Activated CD8-positive, alpha-beta T cell treated with anti-CD3 and anti-CD28 coated beads, Interleukin-2, amount 10 ng/mL, durations not matched to agents 7 days and 5 days (primary cell): Measurements from ENCODE around the gene PAQR7. TPM values are rescaled to one million over a fixed set of nuclear protein-coding genes. Genes with fewer than 3 reads are reported as not detected.

ENCODE experiments used
- ATAC-seq: fragments of 150-1000 bp; cut with Tn5 transposase; one replicate; pipeline ENCODE4 v1.10.0; 2021; ENCODE audit warnings: moderate library complexity
- CTCF ChIA-PET: fragments of 350-600 bp; sonication (Branson Sonifier 250); formaldehyde crosslinking; loops from one replicate; lab custom pipeline; 2021; ENCODE audit warnings: antibody characterized with exemption; lab: Charles Lee
- POLR2A ChIA-PET: fragments of 350-600 bp; sonication (Branson Sonifier 250); formaldehyde crosslinking; loops from one replicate; lab custom pipeline; 2021; ENCODE audit warnings: antibody characterized with exemption; lab: Charles Lee
- DNase-seq: peaks from one replicate; pipeline ENCODE4 v3.0.0-alpha.2; 2020
- H3K27ac Mint-ChIP-seq: one replicate; pipeline ENCODE4 v1.8.0; 2021; ENCODE audit warnings: mild to moderate bottlenecking, mixed read lengths
- H3K27me3 Mint-ChIP-seq: one replicate; pipeline ENCODE4 v1.8.0; 2021; ENCODE audit warnings: low read depth, mixed read lengths
- H3K36me3 Mint-ChIP-seq: one replicate; pipeline ENCODE4 v1.8.0; 2021; ENCODE audit warnings: low read depth, mixed read lengths
- H3K4me1 Mint-ChIP-seq: one replicate; pipeline ENCODE4 v1.8.0; 2021; ENCODE audit warnings: low read depth, mixed read lengths
- H3K4me3 Mint-ChIP-seq: one replicate; pipeline ENCODE4 v1.8.0; 2021; ENCODE audit warnings: mild to moderate bottlenecking, mixed read lengths
- H3K9me3 Mint-ChIP-seq: one replicate; pipeline ENCODE4 v1.8.0; 2022; ENCODE audit warnings: mixed read lengths; ENCODE audit not compliant: insufficient read depth
- total RNA-seq, 2 experiments: library from RNA; stranded (reverse); gene quantifications; one replicate each; pipeline ENCODE4 v1.2.3, GENCODE V29; 2021

Gene PAQR7
- total RNA-seq, 2 experiments from 2014 or later, result 3.2 to 3.3 TPM

GRCh38 chr1:25873120-25873519 lies 2.4 kb downstream of the PAQR7 start:
- H3K36me3 Mint-ChIP-seq, result no peaks in the 10 kb centered on the region
- no peak for ATAC-seq
- POLR2A ChIA-PET, result no interaction called here

GRCh38 chr1:25872713-25873112 lies 2.8 kb downstream of the PAQR7 start:
- Mint-ChIP-seq H3K4me3 (no peak overlapping the region), H3K27me3 (peaks cover 14% of the 10 kb centered on the region), H3K4me1 (peaks cover 11% of the 10 kb centered on the region), H3K9me3 (no peaks in the 10 kb centered on the region), H3K27ac (no peak overlapping the region), H3K36me3 (no peaks in the 10 kb centered on the region)
- POLR2A ChIA-PET, result no interaction called here
- CTCF ChIA-PET, result no interaction called here
- ATAC-seq, result no peak
- DNase-seq, result no peak

More at GRCh38 chr1:25873120-25873519, 2.4 kb downstream of the PAQR7 start:
- DNase-seq, result no peak
- no peaks in the 10 kb centered on the region for H3K9me3 Mint-ChIP-seq
- peaks cover 11% of the 10 kb centered on the region for H3K4me1 Mint-ChIP-seq
- H3K4me3 Mint-ChIP-seq, result no peak overlapping the region
- peaks cover 14% of the 10 kb centered on the region for H3K27me3 Mint-ChIP-seq
- CTCF ChIA-PET, result no interaction called here
- H3K27ac Mint-ChIP-seq, result no peak overlapping the region

GRCh38 chr1:25871704-25872494 lies 3.6 kb downstream of the PAQR7 start:
- no peak overlapping the region for H3K4me3 Mint-ChIP-seq
- no peaks in the 10 kb centered on the region for H3K36me3 Mint-ChIP-seq
- no peak for DNase-seq
- no peak overlapping the region for H3K27ac Mint-ChIP-seq
- no peaks in the 10 kb centered on the region for H3K9me3 Mint-ChIP-seq
- peaks cover 11% of the 10 kb centered on the region for H3K4me1 Mint-ChIP-seq
- ChIA-PET POLR2A (no interaction called here), CTCF (interaction anchor here (0.6 kb wide), 1 partner anchor 24 kb away, joined by 3 read pairs; no protein-coding TSS in a partner anchor)
- H3K27me3 Mint-ChIP-seq, result peaks cover 10% of the 10 kb centered on the region
- ATAC-seq, result no peak

GRCh38 chr1:25871086-25871703 lies 4.3 kb downstream of the PAQR7 start:
- Mint-ChIP-seq H3K27ac (no peak overlapping the region), H3K4me3 (no peak overlapping the region), H3K36me3 (no peaks in the 10 kb centered on the region), H3K4me1 (peaks cover 11% of the 10 kb centered on the region), H3K27me3 (peaks cover 3% of the 10 kb centered on the region), H3K9me3 (no peaks in the 10 kb centered on the region)
- POLR2A ChIA-PET, result no interaction called here
- CTCF ChIA-PET, result interaction anchor here (0.6 to 1.1 kb wide), 2 partner anchors 9 to 24 kb away, joined by 3 read pairs; no protein-coding TSS in a partner anchor
- DNase-seq (no peak), ATAC-seq (no peak)

- Mint-ChIP-seq H3K4me3 (no peak overlapping the region), H3K27me3 (no peaks in the 10 kb centered on the region), H3K36me3 (no peaks in the 10 kb centered on the region), H3K9me3 (no peaks in the 10 kb centered on the region), H3K27ac (no peak overlapping the region), H3K4me1 (peaks cover 8% of the 10 kb centered on the region)
- ATAC-seq (no peak), DNase-seq (no peak)
- ChIA-PET POLR2A (no interaction called here), CTCF (interaction anchor here (1.1 kb wide), 1 partner anchor 8 kb away, joined by 3 read pairs; no protein-coding TSS in a partner anchor)
Measured at GRCh38 chr1:25870614-25871013, 4.9 kb downstream of the PAQR7 start.

GRCh38 chr1:25869909-25870606 lies 5.5 kb downstream of the PAQR7 start:
- H3K27ac Mint-ChIP-seq, result no peak overlapping the region
- no peaks in the 10 kb centered on the region for H3K27me3 Mint-ChIP-seq
- CTCF ChIA-PET, result interaction anchor here (1.1 kb wide), 1 partner anchor 8 kb away, joined by 3 read pairs; no protein-coding TSS in a partner anchor
- ATAC-seq, result no peak
- no peaks in the 10 kb centered on the region for H3K36me3 Mint-ChIP-seq
- no peak for DNase-seq
- no peak overlapping the region for H3K4me3 Mint-ChIP-seq
- H3K9me3 Mint-ChIP-seq, result no peaks in the 10 kb centered on the region
- POLR2A ChIA-PET, result no interaction called here
- peaks cover 6% of the 10 kb centered on the region for H3K4me1 Mint-ChIP-seq

GRCh38 chr1:25867210-25867991 lies 8.1 kb downstream of the PAQR7 start:
- POLR2A ChIA-PET, result no interaction called here
- CTCF ChIA-PET, result no interaction called here
- peaks cover 1% of the 10 kb centered on the region for H3K36me3 Mint-ChIP-seq
- H3K27me3 Mint-ChIP-seq, result no peaks in the 10 kb centered on the region
- H3K4me3 Mint-ChIP-seq, result no peak overlapping the region
- no peaks in the 10 kb centered on the region for H3K4me1 Mint-ChIP-seq
- no peak for DNase-seq
- H3K27ac Mint-ChIP-seq, result no peak overlapping the region
- ATAC-seq, result no peak
- H3K9me3 Mint-ChIP-seq, result no peaks in the 10 kb centered on the region

GRCh38 chr1:25866288-25866687 lies 9.2 kb downstream of the PAQR7 start:
- DNase-seq, result no peak
- no peaks in the 10 kb centered on the region for H3K27me3 Mint-ChIP-seq
- H3K9me3 Mint-ChIP-seq, result no peaks in the 10 kb centered on the region
- no peak for ATAC-seq
- H3K4me3 Mint-ChIP-seq, result no peak overlapping the region
- CTCF ChIA-PET, result no interaction called here
- peaks cover 1% of the 10 kb centered on the region for H3K36me3 Mint-ChIP-seq
- POLR2A ChIA-PET, result no interaction called here
- H3K4me1 Mint-ChIP-seq, result peaks cover 3% of the 10 kb centered on the region
- H3K27ac Mint-ChIP-seq, result no peak overlapping the region

- peaks cover 11% of the 10 kb centered on the region for H3K4me1 Mint-ChIP-seq
- peaks cover 4% of the 10 kb centered on the region for H3K36me3 Mint-ChIP-seq
- H3K9me3 Mint-ChIP-seq, result no peaks in the 10 kb centered on the region
- no peak for ATAC-seq
- H3K27me3 Mint-ChIP-seq, result no peaks in the 10 kb centered on the region
- POLR2A ChIA-PET, result interaction anchor here (0.6 to 0.7 kb wide), 2 partner anchors 41 to 664 kb away, joined by 3 read pairs; no protein-coding TSS in a partner anchor
- H3K4me3 Mint-ChIP-seq, result no peak overlapping the region
- CTCF ChIA-PET, result interaction anchor here (1.0 to 1.9 kb wide), 2 partner anchors 31 to 133 kb away, joined by 3 to 8 read pairs; partner anchors contain the start of gene PAFAH2
- DNase-seq, result no peak
- H3K27ac Mint-ChIP-seq, result no peak overlapping the region
Measured at GRCh38 chr1:25864434-25864833, 11.1 kb downstream of the PAQR7 start.

GRCh38 chr1:25863486-25864262 lies 11.8 kb downstream of the PAQR7 start:
- peaks cover 17% of the 10 kb centered on the region for H3K4me1 Mint-ChIP-seq
- H3K27ac Mint-ChIP-seq, result no peak overlapping the region
- DNase-seq (no peak), ATAC-seq (no peak)
- H3K36me3 Mint-ChIP-seq, result peaks cover 4% of the 10 kb centered on the region
- H3K4me3 Mint-ChIP-seq, result no peak overlapping the region
- ChIA-PET CTCF (no interaction called here), POLR2A (interaction anchor here (0.6 kb wide), 1 partner anchor 665 kb away, joined by 3 read pairs; no protein-coding TSS in a partner anchor)
- H3K9me3 Mint-ChIP-seq, result no peaks in the 10 kb centered on the region
- no peaks in the 10 kb centered on the region for H3K27me3 Mint-ChIP-seq
